HUES64 (cell line): ENCODE data around the gene PIK3R2.
"Not testable (repeated sequence)": the region's sequence is repeated elsewhere in the genome, so short reads cannot be mapped to it uniquely, and the experiment has no call there.

Experiments
- H3K27ac ChIP-seq: 2 replicates; pipeline ENCODE4 v1.7.0; 2013; ENCODE audit warnings: low read depth, low read length, inconsistent platforms
- H3K27me3 ChIP-seq: 2 replicates; pipeline ENCODE4 v1.6.1; 2013; ENCODE audit warnings: mild to moderate bottlenecking, low read length; ENCODE audit not compliant: insufficient read depth
- H3K36me3 ChIP-seq: 2 replicates; pipeline ENCODE4 v1.6.1; 2013; ENCODE audit warnings: mild to moderate bottlenecking, low read length; ENCODE audit not compliant: insufficient read depth
- H3K4me1 ChIP-seq: 2 replicates; pipeline ENCODE4 v1.6.1; 2013; ENCODE audit warnings: mild to moderate bottlenecking, low read length, moderate library complexity; ENCODE audit not compliant: insufficient read depth
- H3K4me3 ChIP-seq: 2 replicates; pipeline ENCODE4 v1.5.1; 2013; ENCODE audit warnings: mild to moderate bottlenecking, low read length, moderate library complexity
- H3K9ac ChIP-seq: 2 replicates; pipeline ENCODE4 v1.6.1; 2013; ENCODE audit warnings: mild to moderate bottlenecking, low read depth, low read length
- H3K9me3 ChIP-seq: 2 replicates; pipeline ENCODE4 v1.6.1; 2013; ENCODE audit warnings: low read depth, low read length; ENCODE audit not compliant: insufficient read depth
- WGBS: fragments of 150-250, 120-280 bp; methylation state at CpG from one replicate; pipeline ENCODE4 v1.1.7; 2013; ENCODE audit warnings: missing lambda C conversion rate; 5-methylcytosine and 5-hydroxymethylcytosine counted together

The PIK3R2 gene

GRCh38 chr19:18155095-18156087, 2.4 kb downstream of the PIK3R2 start:
- no peak overlapping the region for H3K9ac ChIP-seq
- no peaks in the 10 kb centered on the region for H3K9me3 ChIP-seq
- H3K27me3 ChIP-seq = no peaks in the 10 kb centered on the region
- H3K4me3 ChIP-seq = no peak overlapping the region
- H3K27ac ChIP-seq = no peak overlapping the region
- peaks cover 9% of the 10 kb centered on the region for H3K36me3 ChIP-seq
- 95% methylated on average over 43 of the region's 43 CpGs for whole genome bisulfite sequencing
- H3K4me1 ChIP-seq = peaks cover 9% of the 10 kb centered on the region

DNA sequence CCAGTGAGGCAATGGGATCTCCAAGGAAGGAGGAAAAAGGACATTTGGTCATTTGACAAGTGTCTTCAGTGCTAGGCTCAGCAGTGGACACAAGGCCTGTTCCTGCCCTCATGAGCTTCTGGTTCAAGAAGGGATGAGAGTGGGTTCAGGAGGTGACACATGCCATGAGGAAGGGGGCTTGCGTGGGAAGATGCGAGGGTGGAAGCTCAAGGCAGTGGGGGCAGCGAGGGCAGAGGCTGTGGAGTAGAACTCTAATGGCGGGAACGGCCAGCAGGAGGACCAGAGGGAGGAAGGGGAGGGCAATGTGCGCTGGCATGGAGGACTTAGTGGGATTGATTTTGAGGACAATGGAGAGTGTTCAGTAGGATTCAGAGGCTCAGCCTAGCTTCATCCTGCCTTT, 3.3 kb downstream of the PIK3R2 start:
- WGBS = 90% methylated on average over 6 of the region's 6 CpGs
- no peaks in the 10 kb centered on the region for H3K9me3 ChIP-seq
- peaks cover 9% of the 10 kb centered on the region for H3K36me3 ChIP-seq
- H3K27me3 ChIP-seq = no peaks in the 10 kb centered on the region
- no peak overlapping the region for H3K9ac ChIP-seq
- H3K4me3 ChIP-seq = no peak overlapping the region
- H3K4me1 ChIP-seq = peaks cover 9% of the 10 kb centered on the region
- H3K27ac ChIP-seq = no peak overlapping the region

DNA sequence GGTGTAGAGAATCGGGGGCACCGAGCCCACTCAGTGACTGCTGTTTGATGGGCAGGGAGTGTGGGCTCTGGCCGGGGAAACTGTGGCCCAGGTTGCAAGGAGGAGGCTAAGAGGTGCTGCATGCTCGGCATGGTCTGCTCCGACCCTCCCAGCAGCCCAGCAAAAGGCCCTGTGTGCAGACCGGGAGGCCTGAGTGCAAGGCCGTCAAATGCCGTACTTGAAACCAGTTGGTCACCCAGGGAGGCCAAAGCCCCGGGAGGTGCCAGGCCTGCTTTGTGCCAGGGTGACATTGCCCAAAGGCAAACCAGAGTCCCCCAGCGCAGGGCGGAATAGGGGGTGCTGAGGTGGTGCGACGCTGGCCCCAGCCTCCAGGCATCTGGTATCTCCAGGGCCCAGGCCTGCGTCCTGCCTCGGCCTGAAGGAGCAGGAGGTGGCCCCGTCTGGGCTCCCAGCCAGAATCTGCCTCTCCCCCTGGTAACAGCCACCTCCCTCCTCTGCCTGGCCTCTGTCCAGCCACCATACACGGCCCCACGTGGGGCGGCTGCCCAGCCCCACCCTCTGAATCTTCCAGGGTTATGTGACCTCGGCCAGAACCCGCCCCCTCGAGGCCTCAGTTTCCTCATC, 4.0 kb downstream of the PIK3R2 start:
- H3K27me3 ChIP-seq = no peaks in the 10 kb centered on the region
- no peak overlapping the region for H3K27ac ChIP-seq
- H3K4me3 ChIP-seq = no peak overlapping the region
- no peaks in the 10 kb centered on the region for H3K9me3 ChIP-seq
- H3K36me3 ChIP-seq = peaks cover 14% of the 10 kb centered on the region
- WGBS = 91% methylated on average over 22 of the region's 22 CpGs
- peaks cover 13% of the 10 kb centered on the region for H3K4me1 ChIP-seq
- no peak overlapping the region for H3K9ac ChIP-seq

GRCh38 chr19:18157465-18158063, 4.6 kb downstream of the PIK3R2 start:
- Histone ChIP-seq H3K27ac (no peak overlapping the region), H3K4me1 (peaks cover 13% of the 10 kb centered on the region), H3K36me3 (peaks cover 19% of the 10 kb centered on the region), H3K4me3 (no peak overlapping the region), H3K27me3 (no peaks in the 10 kb centered on the region), H3K9ac (0 out of 2 replicates have a peak overlapping the region, but pooled peaks have one; percentile 35), H3K9me3 (no peaks in the 10 kb centered on the region)
- 64% methylated on average over 18 of the region's 18 CpGs for WGBS

DNA sequence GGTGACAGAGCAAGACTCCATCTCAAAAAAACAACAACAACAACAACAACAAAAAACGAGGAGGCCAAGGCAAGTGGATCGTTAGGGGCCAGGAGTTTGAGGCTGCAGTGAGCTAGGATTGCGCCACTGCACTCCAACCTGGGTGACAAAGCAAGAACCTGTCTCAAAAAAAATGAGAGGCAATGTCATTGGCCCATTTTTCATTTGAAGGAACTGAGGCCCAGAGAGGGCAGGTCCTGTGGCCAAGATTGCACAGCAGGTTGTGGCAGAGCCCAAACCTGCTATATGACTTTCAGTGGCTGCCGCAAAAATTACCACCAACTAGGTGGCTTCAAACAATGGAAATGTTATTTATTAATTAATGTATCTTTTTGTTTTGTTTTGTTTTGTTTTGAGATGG, 5.5 kb downstream of the PIK3R2 start:
- Histone ChIP-seq H3K9ac (no peak overlapping the region), H3K27ac (no peak overlapping the region), H3K36me3 (peaks cover 28% of the 10 kb centered on the region), H3K4me1 (peaks cover 13% of the 10 kb centered on the region), H3K4me3 (no peak overlapping the region), H3K27me3 (no peaks in the 10 kb centered on the region), H3K9me3 (no peaks in the 10 kb centered on the region)
- 89% methylated on average over 4 of the region's 4 CpGs for WGBS

GRCh38 chr19:18159059-18159616, 6.2 kb downstream of the PIK3R2 start:
- not testable (repeated sequence) for H3K9ac ChIP-seq, H3K27me3 ChIP-seq, H3K4me1 ChIP-seq, H3K27ac ChIP-seq, H3K4me3 ChIP-seq, H3K9me3 ChIP-seq
- H3K36me3 ChIP-seq = peaks cover 35% of the 10 kb centered on the region
- WGBS = 95% methylated on average over 5 of the region's 6 CpGs

DNA sequence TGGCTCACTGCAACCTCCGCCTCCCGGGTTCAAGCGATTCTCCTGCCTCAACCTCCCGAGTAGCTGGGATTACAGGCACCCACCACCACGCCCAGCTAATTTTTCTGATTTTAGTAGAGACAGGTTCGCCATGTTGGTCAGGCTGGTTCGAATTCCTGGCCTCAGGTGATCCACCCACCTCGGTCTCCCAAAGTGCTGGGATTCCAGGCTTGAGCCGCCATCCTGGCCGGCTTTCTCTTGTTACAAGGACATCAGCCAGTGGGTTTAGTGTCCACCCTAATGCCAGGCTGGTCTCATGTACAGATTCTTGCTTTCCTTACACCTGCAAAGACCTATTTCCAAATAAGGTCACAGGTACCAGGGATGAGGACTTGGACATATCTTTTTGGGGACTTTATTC, 6.8 kb downstream of the PIK3R2 start:
- peaks cover 39% of the 10 kb centered on the region for H3K36me3 ChIP-seq
- no peak overlapping the region for H3K27ac ChIP-seq
- 95% methylated on average over 10 of the region's 10 CpGs for WGBS
- no peaks in the 10 kb centered on the region for H3K27me3 ChIP-seq
- H3K4me3 ChIP-seq = no peak overlapping the region
- no peak overlapping the region for H3K9ac ChIP-seq
- no peaks in the 10 kb centered on the region for H3K9me3 ChIP-seq
- peaks cover 7% of the 10 kb centered on the region for H3K4me1 ChIP-seq

DNA sequence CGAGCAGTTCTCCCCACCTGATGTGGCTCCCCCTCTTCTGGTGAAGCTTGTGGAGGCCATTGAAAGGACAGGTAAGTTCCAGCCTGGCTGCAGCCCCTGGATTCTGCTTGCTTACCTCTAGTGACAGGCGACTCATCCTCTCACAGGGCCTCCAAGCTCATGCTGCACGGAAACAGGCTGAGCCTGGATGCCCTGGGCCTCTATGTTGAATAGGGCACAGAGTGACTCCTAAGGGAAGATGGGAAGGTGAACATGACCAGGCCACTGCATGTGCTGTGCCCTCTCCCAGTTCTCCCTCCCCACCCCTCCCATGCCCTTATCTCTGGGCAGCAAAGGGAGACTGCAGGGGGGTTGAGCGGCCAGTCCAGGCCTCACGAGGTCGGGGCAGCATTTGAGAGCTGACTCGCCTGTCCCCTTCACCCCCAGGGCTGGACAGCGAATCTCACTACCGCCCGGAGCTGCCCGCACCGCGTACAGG, 7.6 kb downstream of the PIK3R2 start:
- no peak overlapping the region for H3K4me3 ChIP-seq

DNA sequence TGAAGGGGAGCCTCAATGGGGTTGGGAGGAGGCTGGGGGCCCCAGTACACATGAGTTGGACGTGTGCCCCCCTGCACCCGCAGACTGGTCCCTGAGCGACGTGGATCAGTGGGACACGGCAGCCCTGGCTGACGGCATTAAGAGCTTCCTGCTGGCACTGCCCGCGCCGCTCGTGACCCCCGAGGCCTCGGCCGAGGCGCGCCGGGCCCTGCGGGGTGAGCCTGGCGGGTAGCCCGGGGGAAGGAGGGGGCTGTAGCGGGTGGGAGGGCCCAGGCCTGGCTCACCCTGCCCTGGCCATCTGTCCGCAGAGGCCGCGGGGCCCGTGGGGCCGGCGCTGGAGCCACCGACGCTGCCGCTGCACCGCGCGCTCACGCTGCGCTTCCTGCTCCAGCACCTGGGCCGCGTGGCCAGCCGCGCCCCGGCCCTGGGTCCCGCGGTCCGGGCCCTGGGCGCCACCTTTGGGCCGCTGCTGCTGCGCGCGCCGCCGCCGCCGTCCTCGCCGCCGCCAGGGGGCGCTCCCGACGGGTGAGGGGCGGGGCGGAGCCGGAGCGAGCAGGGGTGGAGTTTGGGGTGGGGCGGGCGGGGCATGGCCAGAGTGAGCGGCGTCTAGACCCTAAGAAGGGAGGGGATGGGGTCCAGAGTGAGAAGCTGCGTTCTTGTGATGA, 8.1 kb downstream of the PIK3R2 start:
- peak overlapping the region; percentile 56 for H3K9ac ChIP-seq
- H3K4me1 ChIP-seq = peaks cover 7% of the 10 kb centered on the region
- no peaks in the 10 kb centered on the region for H3K9me3 ChIP-seq
- H3K36me3 ChIP-seq = peaks cover 47% of the 10 kb centered on the region
- no peak overlapping the region for H3K27ac ChIP-seq
- H3K4me3 ChIP-seq = peak overlapping the region; percentile 34; the same call in 1 of the 2 replicates
- WGBS = 17% methylated on average over 66 of the region's 66 CpGs
- no peaks in the 10 kb centered on the region for H3K27me3 ChIP-seq

More for the DNA sequence above, 7.6 kb downstream of the PIK3R2 start:
- Histone ChIP-seq H3K9ac (peak overlapping the region; percentile 56), H3K27me3 (no peaks in the 10 kb centered on the region), H3K9me3 (no peaks in the 10 kb centered on the region), H3K4me1 (peaks cover 7% of the 10 kb centered on the region), H3K36me3 (peaks cover 44% of the 10 kb centered on the region), H3K27ac (no peak overlapping the region)
- 87% methylated on average over 13 of the region's 13 CpGs for WGBS

GRCh38 chr19:18161636-18162002, 8.7 kb downstream of the PIK3R2 start:
- Histone ChIP-seq H3K9me3 (no peaks in the 10 kb centered on the region), H3K27ac (no peak overlapping the region), H3K9ac (no peak overlapping the region), H3K27me3 (no peaks in the 10 kb centered on the region), H3K4me3 (peak overlapping the region; percentile 34; the same call in 1 of the 2 replicates), H3K36me3 (peaks cover 49% of the 10 kb centered on the region), H3K4me1 (peaks cover 7% of the 10 kb centered on the region)
- WGBS = 75% methylated on average over 19 of the region's 19 CpGs
